Measurements from ENCODE around the gene SCUBE2.
"Not testable (repeated sequence)": the region's sequence is repeated elsewhere in the genome, so short reads cannot be mapped to it uniquely, and the experiment has no call there.

Gene SCUBE2

DNA sequence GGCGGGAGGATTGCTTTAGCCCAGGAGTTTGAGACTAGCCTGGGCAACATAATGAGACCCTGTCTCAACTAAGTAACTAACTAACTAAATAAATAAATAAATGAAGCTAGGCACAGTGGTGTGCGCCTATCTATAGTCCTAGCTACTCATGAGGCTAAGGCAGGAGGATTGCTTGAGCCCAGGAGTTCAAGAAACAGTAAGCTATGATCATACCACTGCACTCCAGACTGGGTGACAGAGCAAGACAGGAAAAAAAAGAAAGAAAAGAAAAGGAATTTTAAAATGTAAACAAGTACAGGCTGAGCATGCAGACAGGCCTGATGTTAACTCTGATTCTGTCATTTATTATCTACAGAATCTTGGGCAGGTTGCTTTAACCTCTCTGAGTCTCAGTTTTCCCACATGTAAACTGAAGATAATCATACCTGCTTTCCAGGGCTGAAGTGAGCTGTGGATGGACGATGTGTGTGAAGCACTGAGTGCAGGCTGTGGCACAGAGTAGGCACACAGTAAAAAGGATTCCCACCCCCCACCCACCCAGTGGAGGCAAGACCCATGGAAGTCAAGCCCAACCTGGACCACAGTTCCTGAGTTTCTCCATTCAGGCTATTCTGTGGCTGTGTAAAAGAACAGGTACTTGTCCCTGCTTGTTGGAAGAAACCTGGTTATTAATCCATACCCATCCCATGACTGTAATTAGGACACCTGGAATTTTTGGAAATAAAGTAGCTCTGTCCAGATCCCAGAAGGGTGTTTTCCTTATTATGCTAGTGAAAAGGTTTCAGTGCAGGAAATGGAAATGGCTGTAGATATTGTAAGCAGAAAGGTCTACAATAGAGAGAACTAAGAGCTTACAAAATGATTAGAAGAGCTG is 18.7 kb upstream of the SCUBE2 start:
- in situ Hi-C loops (cut with HindIII; ENCODE audit: low sequenced_read_pairs): no loop called here
- no peak overlapping the region for H3K4me3 ChIP-seq (ENCODE audit: low read depth, low read length)
- TF ChIP-seq, protein P1, sequence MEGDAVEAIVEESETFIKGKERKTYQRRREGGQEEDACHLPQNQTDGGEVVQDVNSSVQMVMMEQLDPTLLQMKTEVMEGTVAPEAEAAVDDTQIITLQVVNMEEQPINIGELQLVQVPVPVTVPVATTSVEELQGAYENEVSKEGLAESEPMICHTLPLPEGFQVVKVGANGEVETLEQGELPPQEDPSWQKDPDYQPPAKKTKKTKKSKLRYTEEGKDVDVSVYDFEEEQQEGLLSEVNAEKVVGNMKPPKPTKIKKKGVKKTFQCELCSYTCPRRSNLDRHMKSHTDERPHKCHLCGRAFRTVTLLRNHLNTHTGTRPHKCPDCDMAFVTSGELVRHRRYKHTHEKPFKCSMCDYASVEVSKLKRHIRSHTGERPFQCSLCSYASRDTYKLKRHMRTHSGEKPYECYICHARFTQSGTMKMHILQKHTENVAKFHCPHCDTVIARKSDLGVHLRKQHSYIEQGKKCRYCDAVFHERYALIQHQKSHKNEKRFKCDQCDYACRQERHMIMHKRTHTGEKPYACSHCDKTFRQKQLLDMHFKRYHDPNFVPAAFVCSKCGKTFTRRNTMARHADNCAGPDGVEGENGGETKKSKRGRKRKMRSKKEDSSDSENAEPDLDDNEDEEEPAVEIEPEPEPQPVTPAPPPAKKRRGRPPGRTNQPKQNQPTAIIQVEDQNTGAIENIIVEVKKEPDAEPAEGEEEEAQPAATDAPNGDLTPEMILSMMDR (IDR thresholded peaks at IDR 0.05; ENCODE audit: low read depth, low read length): no peak
- DNase-seq (ENCODE audit: low read depth, low spot score): no peak

DNA sequence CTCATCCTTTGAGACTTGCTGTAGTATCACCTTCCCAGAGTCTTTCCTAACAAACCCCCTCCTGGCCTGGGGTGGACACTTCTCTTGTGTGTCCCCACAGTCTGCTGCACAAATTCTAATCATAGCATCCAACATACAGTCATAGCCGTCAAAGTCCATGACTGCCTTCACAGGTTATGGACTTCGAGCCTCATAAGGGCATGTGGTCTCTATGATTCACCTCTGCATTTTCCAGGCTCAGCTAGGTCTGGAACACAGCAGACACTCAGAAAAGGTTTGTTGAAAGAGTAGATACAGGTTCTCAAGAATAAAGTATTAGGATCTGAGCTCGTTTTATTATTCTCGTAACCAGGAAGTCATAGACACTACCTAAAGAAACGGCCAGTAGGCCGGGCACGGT is 13.2 kb upstream of the SCUBE2 start:
- no peak overlapping the region for H3K4me3 ChIP-seq (ENCODE audit: low read depth, low read length)
- no peak for DNase-seq (ENCODE audit: low read depth, low spot score)
- in situ Hi-C loops (cut with HindIII; ENCODE audit: low sequenced_read_pairs): no loop called here
- TF ChIP-seq, protein P1 (IDR thresholded peaks at IDR 0.05; ENCODE audit: low read depth, low read length): no peak

DNA sequence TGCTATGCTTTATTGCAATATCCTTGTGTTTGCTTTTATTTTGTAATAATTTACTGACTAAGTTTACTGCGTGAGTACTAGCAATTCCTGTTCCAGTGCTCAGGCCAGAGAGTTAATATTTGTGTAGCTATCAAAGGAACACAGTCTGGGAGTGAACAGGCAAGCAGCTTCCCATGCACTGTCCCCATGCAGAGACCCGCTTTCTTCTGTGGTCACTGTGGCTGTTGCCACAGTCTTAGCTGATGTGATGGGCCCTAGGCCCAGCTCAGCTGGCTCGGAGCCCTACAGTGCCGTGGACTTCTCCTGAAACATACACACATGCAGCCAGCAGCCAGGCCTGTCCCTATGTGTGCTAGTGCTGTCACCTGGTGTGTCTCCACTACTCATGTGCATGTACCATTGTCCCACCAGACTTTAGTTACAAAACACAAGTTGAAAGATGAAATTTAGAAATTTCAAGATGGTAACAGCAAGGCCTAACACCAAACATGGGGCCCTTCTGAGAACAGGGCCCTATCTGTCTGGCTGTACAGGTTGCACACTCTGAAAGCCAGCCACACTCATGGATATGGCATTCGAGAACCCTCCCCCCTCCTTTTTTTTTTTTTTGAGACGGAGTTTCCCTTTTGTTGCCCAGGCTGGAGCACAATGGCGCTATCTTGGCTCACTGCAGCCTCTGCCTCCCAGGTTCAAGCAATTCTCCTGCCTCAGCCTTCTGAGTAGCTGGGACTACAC is 12.3 kb upstream of the SCUBE2 start:
- no peak overlapping the region for H3K4me3 ChIP-seq (ENCODE audit: low read depth, low read length)
- in situ Hi-C loops (cut with HindIII; ENCODE audit: low sequenced_read_pairs): no loop called here
- DNase-seq (ENCODE audit: low read depth, low spot score): no peak
- TF ChIP-seq, protein P1 (IDR thresholded peaks at IDR 0.05; ENCODE audit: low read depth, low read length): no peak

DNA sequence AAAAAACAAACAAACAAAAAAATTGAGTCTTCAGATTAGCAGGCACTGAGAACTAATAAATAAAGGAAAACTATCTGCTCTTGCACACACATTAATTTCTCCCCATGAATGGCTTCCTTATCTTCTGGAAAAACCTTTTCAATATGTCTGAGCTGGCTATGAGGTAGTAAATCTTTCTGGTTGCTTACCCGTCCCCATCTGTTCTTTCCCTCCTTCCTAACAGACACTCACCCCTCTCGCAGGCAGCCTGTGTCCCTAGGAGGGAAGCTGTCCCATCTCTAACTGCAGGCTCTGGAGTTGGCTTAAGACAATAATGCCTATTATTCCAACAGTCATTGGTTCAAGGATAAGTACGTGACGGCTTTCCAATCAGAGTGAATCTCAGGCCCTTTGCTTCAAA is 8.2 kb upstream of the SCUBE2 start:
- no peak for DNase-seq (ENCODE audit: low read depth, low spot score)
- in situ Hi-C loops (cut with HindIII; ENCODE audit: low sequenced_read_pairs): no loop called here
- H3K4me3 ChIP-seq (ENCODE audit: low read depth, low read length): no peak overlapping the region
- TF ChIP-seq, protein P1 (IDR thresholded peaks at IDR 0.05; ENCODE audit: low read depth, low read length): no peak

DNA sequence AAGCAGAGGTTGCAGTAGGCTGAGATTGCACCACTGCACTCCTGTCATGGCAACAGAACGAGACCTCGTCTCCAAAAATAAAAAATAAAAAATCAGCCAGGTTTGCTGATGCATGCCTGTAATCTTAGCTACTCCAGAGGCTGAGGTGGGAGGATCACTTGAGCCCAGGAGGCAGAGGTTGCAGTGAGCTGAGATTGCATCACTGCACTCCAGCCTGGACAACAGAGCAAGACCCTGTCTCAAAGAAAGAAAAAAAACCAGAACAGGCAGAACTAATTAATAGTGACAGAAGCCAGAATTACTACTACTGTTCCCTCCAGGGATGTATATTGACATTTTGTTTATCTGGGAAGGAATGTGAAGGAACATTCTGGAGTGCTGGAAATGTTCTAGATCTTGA is 7.1 kb upstream of the SCUBE2 start:
- DNase-seq (ENCODE audit: low read depth, low spot score); H3K4me3 ChIP-seq (ENCODE audit: low read depth, low read length); in situ Hi-C loops (cut with HindIII; ENCODE audit: low sequenced_read_pairs): not testable (repeated sequence)

DNA sequence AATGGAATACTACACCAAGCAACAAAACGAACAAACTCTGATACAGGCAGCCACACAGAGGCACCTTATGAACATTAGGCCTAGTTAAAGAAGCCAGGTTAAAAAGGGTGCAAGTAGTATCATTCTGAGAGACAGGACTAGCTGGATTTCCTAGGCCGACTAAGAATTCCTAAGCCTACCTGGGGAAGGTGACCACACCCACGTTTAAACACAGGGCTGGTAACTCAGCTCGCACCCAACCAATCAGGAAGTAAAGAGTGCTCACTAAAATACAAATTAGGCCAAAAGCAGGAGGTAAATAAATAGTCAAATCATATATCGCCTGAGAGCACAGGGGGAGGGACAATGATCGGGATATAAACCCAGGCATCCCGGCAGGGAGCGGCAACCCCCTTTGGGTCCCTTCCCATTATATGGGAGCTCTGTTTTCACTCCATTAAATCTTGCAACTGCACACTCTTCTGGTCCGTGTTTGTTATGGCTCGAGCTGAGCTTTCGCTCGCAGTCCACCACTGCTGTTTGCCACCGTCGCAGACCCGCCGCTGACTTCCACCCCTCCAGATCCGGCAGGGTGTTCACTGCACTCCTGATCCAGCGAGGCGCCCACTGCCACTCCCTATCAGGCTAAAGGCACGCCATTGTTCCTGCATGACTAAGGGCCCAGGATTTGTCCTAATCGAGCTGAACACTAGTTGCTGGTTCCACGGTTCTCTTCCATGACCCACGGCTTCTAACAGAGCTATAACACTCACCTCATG is 6.0 kb upstream of the SCUBE2 start:
- in situ Hi-C loops (cut with HindIII; ENCODE audit: low sequenced_read_pairs); DNase-seq (ENCODE audit: low read depth, low spot score); H3K4me3 ChIP-seq (ENCODE audit: low read depth, low read length): not testable (repeated sequence)

DNA sequence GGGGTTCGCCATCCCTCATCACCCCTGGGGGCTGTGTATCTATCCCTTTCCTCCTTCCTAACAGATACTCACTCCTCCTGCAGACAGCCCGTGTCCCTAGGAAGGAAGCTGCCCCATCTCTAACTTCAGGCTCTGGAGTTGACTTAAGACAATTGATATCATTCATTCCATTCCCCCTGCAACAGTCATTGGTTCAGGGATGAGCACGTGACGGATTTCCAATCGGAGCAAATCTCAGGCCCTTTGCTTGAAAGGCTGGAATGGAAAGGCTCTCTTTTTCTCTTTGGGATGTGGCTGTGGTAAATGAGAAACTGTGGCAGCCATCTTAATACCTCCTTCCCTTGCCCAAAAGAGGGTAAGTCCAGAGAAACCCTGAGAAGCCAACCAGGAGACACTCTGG is 5.0 kb upstream of the SCUBE2 start:
- DNase-seq (ENCODE audit: low read depth, low spot score): no peak
- in situ Hi-C loops (cut with HindIII; ENCODE audit: low sequenced_read_pairs): no loop called here
- H3K4me3 ChIP-seq (ENCODE audit: low read depth, low read length): no peak overlapping the region
- TF ChIP-seq, protein P1 (IDR thresholded peaks at IDR 0.05; ENCODE audit: low read depth, low read length): no peak

Measured in astrocyte of the spinal cord (primary cell).